Endodermal cell (in vitro differentiated cells): ENCODE results near the gene STK16. TPM values are rescaled to one million over a fixed set of nuclear protein-coding genes. Genes with fewer than 3 reads are reported as not detected.

Experiments used
- DNase-seq: peaks from one replicate; pipeline ENCODE4 v3.0.0-alpha.2; 2017
- H3K27ac ChIP-seq: 2 replicates; pipeline ENCODE4 v1.5.1; 2013; ENCODE audit warnings: mild to moderate bottlenecking, low read depth, low read length, moderate library complexity
- H3K27me3 ChIP-seq: 2 replicates; pipeline ENCODE4 v1.6.1; 2013; ENCODE audit warnings: mild to moderate bottlenecking, low read length, moderate library complexity; ENCODE audit not compliant: insufficient read depth, control insufficient read depth, poor library complexity, severe bottlenecking
- H3K36me3 ChIP-seq: 2 replicates; pipeline ENCODE4 v1.7.0; 2013; ENCODE audit warnings: mild to moderate bottlenecking, low read length, moderate library complexity; ENCODE audit not compliant: control insufficient read depth, insufficient read depth
- H3K4me1 ChIP-seq: one replicate; pipeline ENCODE4 v1.7.0; 2013; ENCODE audit warnings: low read length; ENCODE audit not compliant: control insufficient read depth, insufficient read depth
- H3K4me3 ChIP-seq: 2 replicates; pipeline ENCODE4 v1.5.1; 2013; ENCODE audit warnings: mild to moderate bottlenecking, low read length, moderate library complexity
- H3K9ac ChIP-seq: 2 replicates; pipeline ENCODE4 v1.6.1; 2013; ENCODE audit warnings: mild to moderate bottlenecking, low read length, moderate library complexity; ENCODE audit not compliant: poor library complexity, severe bottlenecking; ENCODE audit errors: extremely low read depth
- H3K9me3 ChIP-seq: 2 replicates; pipeline ENCODE4 v1.6.1; 2013; ENCODE audit warnings: mild to moderate bottlenecking, low read length, moderate library complexity; ENCODE audit not compliant: control insufficient read depth
- H3K27ac Mint-ChIP-seq: 2 replicates; pipeline ENCODE4 v1.8.0; 2020; ENCODE audit warnings: mixed read lengths
- H3K27me3 Mint-ChIP-seq: 2 replicates; pipeline ENCODE4 v1.8.0; 2021; ENCODE audit warnings: mild to moderate bottlenecking, mixed read lengths; ENCODE audit not compliant: insufficient read depth
- H3K36me3 Mint-ChIP-seq: 2 replicates; pipeline ENCODE4 v1.8.0; 2020; ENCODE audit warnings: low read depth, mixed read lengths
- H3K4me1 Mint-ChIP-seq: 2 replicates; pipeline ENCODE4 v1.8.0; 2020; ENCODE audit warnings: mixed read lengths
- H3K4me3 Mint-ChIP-seq: 2 replicates; pipeline ENCODE4 v1.8.0; 2020; ENCODE audit warnings: mild to moderate bottlenecking, moderate library complexity, mixed read lengths
- H3K9me3 Mint-ChIP-seq: 2 replicates; pipeline ENCODE4 v1.8.0; 2020; ENCODE audit warnings: mild to moderate bottlenecking, mixed read lengths
- CTCF ChIP-seq: fragments of 200-600 bp; sonication (generic); conservative IDR thresholded peaks from 2 replicates; pipeline ENCODE4 v1.5.0; 2021; ENCODE audit warnings: antibody characterized with exemption, mild to moderate bottlenecking
- WGBS, 2 experiments: methylation state at CpG; one replicate each; pipeline versions ENCODE4 v1.1.5 to v1.1.7; 2013; ENCODE audit warnings: missing lambda C conversion rate in 2 of 2, mixed read lengths in 1 of 2; ENCODE audit not compliant: insufficient coverage in 1 of 2, insufficient read length in 1 of 2; 5-methylcytosine and 5-hydroxymethylcytosine counted together
- total RNA-seq, 2 donors: library from RNA; stranded (reverse); fragmentation: NEBNext Ultra II Directional in 1 of 2; extraction: Animal tissue kit (Norgen Biotek cat#: 25700) in 1 of 2; gene quantifications; 2 replicates in 1 of 2; 3 replicates in 1 of 2; pipeline ENCODE4 v1.2.1, GENCODE V29; 2021

The STK16 gene
- total RNA-seq, 2 donors from 2014 or later = 27.3 to 37.7 TPM

GRCh38 chr2:219287580-219288265 is 42.4 kb downstream of the STK16 start:
- Mint-ChIP-seq H3K27ac (no peak overlapping the region), H3K27me3 (peaks cover 16% of the 10 kb centered on the region), H3K9me3 (no peaks in the 10 kb centered on the region), H3K36me3 (peaks cover 12% of the 10 kb centered on the region), H3K4me1 (peaks cover 3% of the 10 kb centered on the region), H3K4me3 (no peak overlapping the region)
- no peak for DNase-seq
- Histone ChIP-seq H3K36me3 (peaks cover 19% of the 10 kb centered on the region), H3K27ac (no peak overlapping the region), H3K9me3 (no peaks in the 10 kb centered on the region), H3K27me3 (no peaks in the 10 kb centered on the region), H3K4me1 (no peaks in the 10 kb centered on the region), H3K9ac (no peak overlapping the region), H3K4me3 (no peak overlapping the region)
- 91 to 95% methylated on average over 10 of the region's 10 CpGs for WGBS, 2 experiments
- TF ChIP-seq CTCF = no peak

GRCh38 chr2:219289195-219289536 is 43.9 kb downstream of the STK16 start:
- H3K4me3 Mint-ChIP-seq = no peak overlapping the region
- peaks cover 6% of the 10 kb centered on the region for H3K36me3 ChIP-seq
- H3K27me3 ChIP-seq = no peaks in the 10 kb centered on the region
- WGBS, 2 experiments = 86 to 97% methylated on average over 6 of the region's 6 CpGs
- H3K4me1 Mint-ChIP-seq = peaks cover 3% of the 10 kb centered on the region
- no peak overlapping the region for H3K4me3 ChIP-seq
- H3K9ac ChIP-seq = no peak overlapping the region
- H3K36me3 Mint-ChIP-seq = peaks cover 2% of the 10 kb centered on the region
- H3K27ac ChIP-seq = no peak overlapping the region
- no peaks in the 10 kb centered on the region for H3K9me3 ChIP-seq
- no peak for TF ChIP-seq CTCF
- DNase-seq = no peak
- H3K27ac Mint-ChIP-seq = no peak overlapping the region
- H3K4me1 ChIP-seq = no peaks in the 10 kb centered on the region
- peaks cover 18% of the 10 kb centered on the region for H3K27me3 Mint-ChIP-seq
- H3K9me3 Mint-ChIP-seq = no peaks in the 10 kb centered on the region

DNA sequence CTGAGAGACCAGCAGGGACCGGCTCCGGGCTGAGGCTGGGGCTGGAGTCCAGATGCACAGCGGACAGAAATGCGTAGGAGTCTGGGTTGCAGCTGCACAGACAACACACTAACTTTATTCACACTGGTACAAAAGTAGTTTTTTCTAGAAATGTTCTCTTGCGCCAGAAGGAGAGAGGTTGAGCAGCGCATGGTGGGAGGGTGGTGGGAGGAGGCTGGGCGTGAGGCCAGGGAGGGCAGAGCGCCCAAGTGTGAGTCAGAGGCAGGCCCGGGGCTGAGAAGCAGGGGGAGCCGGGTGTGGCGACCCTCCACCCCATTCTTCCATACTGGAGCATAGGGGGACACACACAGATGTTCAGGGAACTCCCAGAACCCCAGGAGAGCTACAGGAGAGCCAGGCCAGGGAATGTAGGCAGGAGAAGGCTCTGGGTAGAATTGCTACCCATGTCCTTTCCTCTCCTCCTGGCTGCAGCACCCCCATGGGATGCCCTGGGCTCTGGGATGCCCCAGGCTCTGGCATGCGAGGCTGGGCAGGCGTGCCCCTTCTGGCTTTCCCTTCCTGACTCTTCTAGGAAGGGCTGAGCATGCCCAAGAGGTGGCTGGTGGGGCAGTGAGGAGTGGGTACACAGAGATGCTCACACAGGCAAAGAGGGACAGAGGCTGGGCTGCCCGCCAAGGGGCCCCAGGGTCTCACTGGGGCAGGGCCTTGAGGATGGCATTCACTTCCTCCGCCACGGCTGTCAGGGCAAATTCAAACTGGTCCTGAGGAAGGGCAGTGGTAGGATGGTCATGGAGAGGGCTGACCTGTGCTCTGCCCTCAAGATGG is 44.5 kb downstream of the STK16 start:
- peaks cover 3% of the 10 kb centered on the region for H3K4me1 Mint-ChIP-seq
- Histone ChIP-seq H3K4me3 (no peak overlapping the region), H3K27ac (no peak overlapping the region), H3K9ac (no peak overlapping the region), H3K36me3 (peaks cover under 1% of the 10 kb centered on the region), H3K27me3 (no peaks in the 10 kb centered on the region), H3K4me1 (no peaks in the 10 kb centered on the region), H3K9me3 (no peaks in the 10 kb centered on the region)
- no peak overlapping the region for H3K27ac Mint-ChIP-seq
- no peaks in the 10 kb centered on the region for H3K9me3 Mint-ChIP-seq
- 88 to 94% methylated on average over 10 to 16 of the region's 16 CpGs for WGBS, 2 experiments
- no peak overlapping the region for H3K4me3 Mint-ChIP-seq
- TF ChIP-seq CTCF = no peak
- DNase-seq = no peak
- peaks cover 18% of the 10 kb centered on the region for H3K27me3 Mint-ChIP-seq
- H3K36me3 Mint-ChIP-seq = peaks cover 2% of the 10 kb centered on the region
